Measurements from ENCODE around the gene DNAH14. TPM values are rescaled to one million over a fixed set of nuclear protein-coding genes. Genes with fewer than 3 reads are reported as not detected.
"Not testable (repeated sequence)": the region's sequence is repeated elsewhere in the genome, so short reads cannot be mapped to it uniquely, and the experiment has no call there.

DNAH14 gene
- total RNA-seq, 1 donor from 2014 or later: 26.5 TPM

DNA sequence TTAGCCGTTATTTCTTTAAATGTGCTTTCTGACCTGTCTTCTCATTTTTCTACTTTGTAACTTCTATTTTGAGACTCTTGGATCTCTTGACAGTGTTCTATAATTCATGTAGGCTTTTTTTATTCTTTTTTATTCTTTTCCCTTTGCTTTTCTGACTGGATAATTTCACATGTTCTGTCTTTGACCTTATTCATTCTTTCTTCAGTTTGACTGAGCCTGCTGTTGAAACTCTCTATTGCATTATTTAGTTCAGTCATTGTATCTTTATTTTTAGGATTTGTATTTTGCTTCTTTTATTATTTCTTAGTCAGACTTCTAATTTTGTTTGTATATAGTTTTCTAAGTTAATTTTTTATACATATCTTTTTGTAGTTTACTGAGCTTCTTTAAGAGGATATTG lies 66.1 kb downstream of the DNAH14 start:
- DNase-seq (ENCODE audit: low spot score): no peak

DNA sequence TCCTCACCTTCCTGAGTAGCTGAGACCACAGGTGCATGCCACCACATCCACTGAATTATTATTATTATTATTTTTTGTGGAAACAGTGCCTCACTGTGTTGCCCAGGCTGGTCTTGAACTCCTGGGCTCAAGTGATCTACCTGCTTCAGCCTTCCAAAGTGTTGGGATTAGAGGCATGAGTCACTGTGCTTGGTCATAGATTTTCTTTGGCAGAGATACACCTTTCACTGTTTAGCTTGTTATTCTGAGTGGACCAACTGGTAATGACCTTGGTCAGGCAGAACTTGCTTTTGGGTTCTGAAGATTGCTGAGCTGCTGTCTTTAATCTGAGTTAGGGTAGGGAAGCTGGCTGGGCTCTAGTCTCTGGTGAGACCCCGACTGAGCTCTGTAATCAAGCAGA lies 66.8 kb downstream of the DNAH14 start:
- DNase-seq (ENCODE audit: low spot score): no peak

DNA sequence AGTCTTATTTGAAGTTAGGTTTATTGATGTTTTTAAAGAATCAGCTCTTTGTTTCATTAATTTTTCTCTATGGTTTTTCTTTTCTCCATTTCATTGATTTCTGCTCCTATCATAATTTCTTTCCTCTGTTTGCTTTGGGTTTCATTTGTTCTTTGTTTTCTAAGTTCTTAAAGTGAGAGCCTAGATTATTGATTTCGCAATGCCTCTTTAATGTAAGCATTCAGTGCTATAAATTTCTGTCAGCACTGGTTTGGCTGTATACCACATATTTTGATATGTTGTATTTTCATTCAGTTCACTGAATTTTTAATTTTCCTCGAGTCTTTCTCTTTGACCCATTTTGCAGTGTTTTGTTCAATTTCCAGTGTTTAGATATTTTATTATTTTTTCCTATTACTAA lies 68.7 kb downstream of the DNAH14 start:
- DNase-seq (ENCODE audit: low spot score): no peak

DNA sequence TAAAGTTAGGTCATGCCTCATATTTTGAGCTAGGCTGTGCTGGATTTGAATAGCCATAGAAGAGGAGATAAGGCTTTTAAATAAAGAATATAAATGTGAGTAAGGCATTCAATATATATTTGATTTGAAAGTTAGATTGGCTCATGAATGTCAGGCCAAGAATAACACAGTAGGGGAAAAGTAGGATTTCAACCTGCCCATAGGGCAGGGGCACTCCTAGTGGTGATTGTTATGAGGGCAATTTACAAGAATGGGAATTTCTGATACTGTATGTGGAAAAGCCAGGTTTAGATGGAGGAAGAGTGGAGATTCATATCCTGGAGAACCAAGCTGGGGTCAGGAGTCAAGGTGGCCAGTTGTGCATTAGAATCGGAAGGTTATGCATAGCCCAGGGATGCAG lies 74.9 kb downstream of the DNAH14 start:
- DNase-seq (ENCODE audit: low spot score): no peak

DNA sequence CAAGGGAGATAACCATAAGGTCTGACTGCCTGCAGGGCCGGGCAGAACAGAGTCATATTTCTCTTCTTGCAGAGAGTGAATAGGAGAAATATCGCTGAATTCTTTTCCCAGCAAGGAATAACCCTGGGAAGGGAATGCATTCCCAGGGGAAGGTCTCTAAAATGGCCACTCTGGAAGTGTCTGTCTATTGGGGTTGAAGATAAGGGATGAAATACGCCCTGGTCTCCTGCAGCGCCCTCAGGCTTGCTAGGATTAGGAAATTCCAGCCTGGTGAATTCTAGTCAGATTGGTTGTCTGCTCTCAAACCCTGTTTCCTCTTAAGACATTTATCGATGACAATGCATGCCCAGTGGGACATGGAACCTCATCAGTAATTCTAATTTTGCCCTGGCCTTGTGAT lies 76.9 kb downstream of the DNAH14 start:
- DNase-seq (ENCODE audit: low spot score): not testable (repeated sequence)

DNA sequence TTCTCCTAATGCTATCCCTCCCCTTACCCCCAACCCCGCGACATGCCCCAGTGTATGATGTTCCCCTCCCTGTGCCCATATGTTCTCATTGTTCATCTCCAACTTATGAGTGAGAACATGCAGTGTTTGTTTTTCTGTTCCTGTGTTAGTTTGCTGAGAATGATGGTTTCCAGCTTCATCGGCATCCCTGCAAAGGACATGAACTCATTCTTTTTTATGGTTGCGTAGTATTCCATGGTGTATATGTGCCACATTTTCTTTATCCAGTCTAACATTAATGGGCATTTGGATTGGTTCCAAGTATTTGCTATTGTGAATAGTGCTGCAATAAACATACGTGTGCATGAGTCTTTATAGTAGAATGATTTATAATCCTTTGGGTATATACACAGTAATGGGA lies 78.6 kb downstream of the DNAH14 start:
- DNase-seq (ENCODE audit: low spot score): not testable (repeated sequence)

DNA sequence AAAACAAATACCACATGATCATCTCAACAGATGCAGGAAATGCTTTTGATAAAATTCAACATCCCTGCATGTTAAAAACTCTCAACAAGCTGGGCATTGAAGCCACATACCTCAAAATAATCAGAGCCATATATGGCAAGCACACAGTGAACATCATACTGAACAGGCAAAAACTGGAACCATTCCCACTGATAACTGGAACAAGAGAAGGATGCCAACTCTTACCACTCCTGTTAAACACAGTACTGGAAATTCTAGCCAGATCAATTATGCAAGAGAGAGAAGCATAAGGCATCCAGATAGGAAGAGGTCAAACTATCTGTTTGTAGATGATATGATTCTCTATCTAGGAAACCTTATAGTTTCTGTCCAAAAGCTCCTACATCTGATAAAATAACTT lies 91.6 kb downstream of the DNAH14 start:
- DNase-seq (ENCODE audit: low spot score): no peak

DNA sequence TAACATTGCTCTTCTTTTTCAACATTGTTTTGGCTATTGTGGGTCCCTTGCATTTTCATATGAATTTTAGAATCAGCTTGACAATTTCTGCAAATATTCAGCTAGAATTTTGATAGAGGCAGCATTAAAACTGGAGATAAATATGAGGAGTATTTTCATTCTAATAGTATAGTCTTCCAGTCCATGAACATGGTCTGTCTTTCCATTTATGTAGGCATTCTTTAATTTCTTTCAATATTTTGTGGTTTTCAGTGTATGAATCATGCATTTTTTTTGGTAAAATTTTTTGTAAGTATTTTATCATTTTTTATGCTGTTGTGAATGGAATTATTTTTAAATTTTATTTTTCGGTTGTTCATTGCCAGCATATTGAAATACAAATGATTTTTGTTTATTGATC lies 97.2 kb downstream of the DNAH14 start:
- no peak for DNase-seq (ENCODE audit: low spot score)

DNA sequence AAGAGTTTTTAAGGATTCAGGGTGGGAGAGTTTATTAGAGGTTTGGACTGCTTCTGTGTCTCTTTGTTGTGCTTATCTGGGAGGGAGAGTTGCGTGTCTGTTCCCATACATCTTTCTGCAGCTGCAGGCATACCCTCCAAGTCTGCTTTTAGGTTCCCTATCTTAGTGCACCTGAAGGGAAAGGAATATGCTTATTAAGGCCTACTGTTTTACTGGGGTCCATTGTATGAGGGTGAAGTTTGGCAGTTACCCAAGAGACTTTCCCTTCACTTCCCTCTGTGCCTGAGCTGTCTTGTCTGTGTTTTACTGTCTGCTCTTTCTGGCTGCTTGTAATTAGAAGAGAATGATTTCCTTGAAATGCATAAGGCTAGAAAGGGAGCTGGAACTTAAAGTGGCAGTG lies 107.0 kb downstream of the DNAH14 start:
- DNase-seq (ENCODE audit: low spot score): not testable (repeated sequence)

DNA sequence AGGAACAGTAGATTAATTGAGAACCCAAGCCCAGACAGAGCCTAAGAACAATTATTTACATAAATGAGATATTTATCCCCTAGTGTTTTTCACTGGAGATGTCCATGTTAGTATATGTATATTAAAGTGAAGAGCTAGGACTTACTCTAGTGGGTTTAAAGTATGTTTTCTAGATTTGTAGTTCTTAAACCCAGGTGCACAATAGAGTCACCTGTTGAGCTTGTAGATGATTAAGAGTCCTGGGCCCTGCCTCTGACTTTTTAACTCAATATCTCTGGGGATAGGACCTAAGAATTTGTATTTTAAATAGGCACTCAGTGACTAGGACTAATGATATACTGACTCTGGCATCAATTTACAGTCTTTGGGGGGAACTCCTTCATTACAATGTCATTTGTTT lies 112.8 kb downstream of the DNAH14 start:
- DNase-seq (ENCODE audit: low spot score): no peak

DNA sequence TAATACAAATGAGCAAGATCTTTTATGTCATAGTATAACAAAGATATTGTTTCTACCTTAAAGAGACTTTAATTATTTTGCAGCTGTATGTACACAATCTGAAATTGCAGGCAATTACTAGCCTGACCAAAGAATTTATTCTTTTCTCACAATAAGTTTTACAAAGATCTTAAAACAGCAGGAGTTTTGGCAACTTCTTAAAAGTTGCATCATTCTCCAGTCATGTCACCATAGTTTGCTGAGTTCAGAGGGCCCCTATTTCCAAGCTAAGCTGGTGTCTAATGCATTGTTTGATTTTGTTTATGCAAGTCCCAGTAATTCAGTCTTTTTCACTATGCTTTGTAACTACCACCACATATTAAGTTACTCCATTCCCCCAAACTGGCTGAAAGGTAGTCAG lies 114.8 kb downstream of the DNAH14 start:
- DNase-seq (ENCODE audit: low spot score): no peak

DNA sequence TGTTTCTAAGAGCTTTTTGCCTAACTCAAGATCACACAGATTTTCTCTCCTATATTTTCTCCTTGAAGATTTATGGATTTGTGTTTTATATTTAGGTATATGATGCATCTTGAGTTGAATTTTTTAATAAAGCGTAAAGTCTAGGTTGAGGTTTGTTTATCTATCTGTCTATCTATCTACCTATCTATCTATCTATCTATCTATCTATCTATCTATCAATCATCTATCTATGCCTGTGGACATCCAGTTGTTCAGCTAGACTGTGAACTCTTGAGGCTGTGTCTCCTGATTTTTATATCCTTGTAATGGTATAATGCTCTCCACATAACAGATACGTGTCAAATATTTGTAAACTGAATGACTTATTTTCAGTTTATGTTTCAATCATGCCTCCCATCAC lies 120.1 kb downstream of the DNAH14 start:
- DNase-seq (ENCODE audit: low spot score): no peak

DNA sequence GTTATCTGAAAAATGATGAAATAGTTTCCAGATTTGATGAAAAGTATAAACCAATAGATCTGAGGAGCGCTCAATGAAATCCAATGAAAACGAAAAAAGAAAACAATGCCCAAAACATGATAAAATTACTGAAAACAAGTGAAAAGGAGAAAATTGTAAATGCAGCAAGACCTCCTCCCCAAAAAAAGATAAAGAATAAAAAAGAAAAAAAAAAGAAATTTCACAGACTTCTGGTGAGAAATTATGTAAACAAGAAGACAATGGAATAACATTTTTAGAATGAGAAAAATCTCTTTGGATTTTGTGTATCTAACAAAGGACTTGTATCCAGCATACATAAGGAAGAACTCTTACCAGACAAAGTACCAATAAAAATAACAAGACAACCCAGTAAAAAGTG lies 134.2 kb downstream of the DNAH14 start:
- no peak for DNase-seq (ENCODE audit: low spot score)

DNA sequence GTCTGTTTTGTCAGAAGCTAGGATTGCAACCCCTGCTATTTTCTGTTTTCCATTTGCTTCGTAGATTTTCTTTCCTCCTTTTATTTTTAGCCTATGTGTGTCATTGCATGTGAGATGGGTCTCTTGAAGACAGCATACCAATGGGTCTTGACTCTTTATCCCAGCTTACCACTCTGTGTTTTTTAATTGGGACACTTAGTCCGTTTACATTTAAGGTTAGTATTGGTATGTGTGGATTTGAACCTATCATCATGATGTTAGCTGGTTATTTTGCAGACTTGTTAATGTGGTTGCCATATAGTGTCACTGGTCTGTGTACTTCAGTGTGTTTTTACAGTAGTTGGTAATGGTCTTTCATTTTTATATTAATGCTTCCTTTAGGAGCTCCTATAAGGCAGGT lies 141.5 kb downstream of the DNAH14 start:
- DNase-seq (ENCODE audit: low spot score): no peak

DNA sequence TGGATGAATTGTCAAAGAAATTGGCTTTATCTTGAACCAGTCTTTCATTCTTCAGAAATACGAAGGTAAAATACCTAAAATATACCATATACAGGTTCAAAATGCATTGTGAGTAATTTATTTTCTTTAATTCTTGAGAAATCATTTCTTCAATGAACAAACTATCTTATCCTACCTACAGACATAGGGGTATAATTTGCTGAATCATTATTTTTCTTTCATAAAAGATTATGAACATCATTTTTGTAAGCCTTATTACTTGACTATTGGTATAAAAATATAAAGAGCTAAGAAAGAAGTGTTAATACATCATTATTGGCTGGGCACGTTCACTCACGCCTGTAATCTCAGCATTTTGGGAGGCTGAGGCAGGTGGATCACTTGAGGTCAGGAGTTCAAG lies 167.7 kb downstream of the DNAH14 start:
- DNase-seq (ENCODE audit: low spot score): no peak

DNA sequence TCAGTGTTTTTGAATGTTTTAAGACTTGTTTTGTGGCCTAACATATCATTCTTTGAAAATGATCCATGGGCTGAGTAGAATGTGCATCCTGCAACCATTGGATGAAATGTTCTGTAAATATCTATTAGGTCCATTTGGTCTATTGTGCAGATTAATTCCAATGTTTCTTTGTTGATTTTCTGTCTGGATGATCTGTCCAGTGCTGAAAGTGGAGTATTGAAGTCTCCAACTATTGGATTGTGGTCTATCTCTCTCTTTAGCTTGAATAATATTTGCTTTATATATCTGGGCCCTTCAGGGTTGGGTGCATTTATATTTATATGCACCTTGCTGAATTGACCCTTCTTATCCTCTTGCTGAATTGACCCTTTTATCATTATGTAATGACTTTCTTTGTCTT lies 181.5 kb downstream of the DNAH14 start:
- no peak for DNase-seq (ENCODE audit: low spot score)

DNA sequence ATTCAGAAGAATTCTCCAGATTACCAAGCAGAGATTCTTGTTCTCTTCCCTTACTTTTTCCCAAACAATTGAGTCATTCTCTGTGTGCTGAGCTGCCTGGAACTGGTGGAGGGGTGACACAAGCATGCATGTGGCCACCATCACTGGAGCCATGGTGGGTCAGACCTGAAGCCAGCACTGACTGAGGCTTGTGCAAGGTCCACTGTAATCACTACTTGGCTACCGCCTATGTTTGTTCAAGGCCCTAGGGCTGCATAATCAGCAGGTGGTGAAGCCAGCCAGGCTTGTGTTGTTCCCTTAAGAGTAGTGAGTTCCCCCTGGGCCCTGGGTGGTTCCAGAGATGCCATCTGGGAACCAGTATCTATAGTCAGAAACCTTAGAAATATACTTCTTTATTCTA lies 183.8 kb downstream of the DNAH14 start:
- DNase-seq (ENCODE audit: low spot score): no peak

DNA sequence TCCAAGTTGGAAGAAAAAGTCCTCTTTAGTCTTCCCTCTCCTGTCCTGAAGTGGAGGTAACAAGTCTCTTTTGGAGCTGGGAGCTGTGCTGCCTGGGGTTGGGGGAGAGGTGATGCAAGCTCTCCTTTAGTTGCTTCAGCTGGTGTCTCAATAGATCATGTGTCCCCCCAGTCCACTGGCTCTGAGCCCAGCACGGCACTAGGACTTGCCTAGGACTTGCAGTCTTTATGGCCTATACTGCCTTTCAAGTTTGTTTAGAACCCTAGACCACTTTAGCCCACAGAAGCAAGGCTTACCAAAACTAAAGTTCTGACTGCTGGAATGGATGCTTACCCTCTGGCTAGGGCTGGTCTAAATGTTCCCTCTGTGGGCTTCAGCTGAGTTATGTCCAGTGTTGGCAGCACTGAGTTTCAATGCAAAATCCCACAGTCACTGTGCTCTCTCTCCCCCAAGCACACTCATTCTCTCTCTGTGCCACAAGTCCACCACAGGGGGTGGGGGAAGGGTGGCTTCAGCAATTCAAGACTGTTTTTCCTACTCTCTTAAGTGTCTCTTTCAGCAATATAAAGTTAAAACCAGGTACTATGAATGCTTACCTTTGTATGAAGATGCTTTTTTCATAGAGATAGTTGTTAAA lies 185.0 kb downstream of the DNAH14 start:
- no peak for DNase-seq (ENCODE audit: low spot score)

DNA sequence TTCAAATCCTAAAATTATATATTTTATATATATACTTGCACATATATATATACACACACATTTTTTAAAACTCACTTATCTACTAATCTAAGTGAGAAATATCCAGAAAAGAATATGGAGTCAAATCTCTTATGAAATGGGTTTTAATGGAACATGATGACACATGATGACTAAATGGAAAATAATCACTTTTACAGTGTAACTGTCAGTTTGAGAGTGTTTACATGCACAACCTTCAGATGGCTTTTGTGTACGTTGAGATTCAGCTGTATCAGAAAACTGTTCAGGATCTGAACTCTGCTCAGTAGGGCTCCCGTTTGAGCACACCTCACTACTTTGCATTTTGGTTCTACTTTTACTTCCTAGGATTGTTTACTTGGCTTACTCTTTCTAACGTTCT lies 189.8 kb downstream of the DNAH14 start:
- no peak for DNase-seq (ENCODE audit: low spot score)

DNA sequence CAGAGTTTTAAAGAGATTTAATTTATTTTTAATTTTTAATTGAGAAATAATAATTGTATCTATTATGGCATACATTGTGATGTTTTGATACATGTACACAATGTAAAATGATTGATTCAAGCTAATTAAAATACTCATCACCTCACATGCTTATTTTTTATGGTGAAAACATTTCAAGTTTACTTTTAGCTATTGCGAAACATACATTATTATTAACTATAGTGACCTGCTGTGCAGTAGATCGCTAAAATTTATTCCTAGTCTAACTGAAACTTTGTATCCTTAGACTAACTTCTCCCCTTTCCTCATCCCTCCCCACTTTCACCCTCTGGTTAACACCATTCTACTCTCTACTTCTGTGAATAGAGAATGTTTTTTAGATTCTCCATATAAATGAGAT lies 191.6 kb downstream of the DNAH14 start:
- DNase-seq (ENCODE audit: low spot score): no peak

DNA sequence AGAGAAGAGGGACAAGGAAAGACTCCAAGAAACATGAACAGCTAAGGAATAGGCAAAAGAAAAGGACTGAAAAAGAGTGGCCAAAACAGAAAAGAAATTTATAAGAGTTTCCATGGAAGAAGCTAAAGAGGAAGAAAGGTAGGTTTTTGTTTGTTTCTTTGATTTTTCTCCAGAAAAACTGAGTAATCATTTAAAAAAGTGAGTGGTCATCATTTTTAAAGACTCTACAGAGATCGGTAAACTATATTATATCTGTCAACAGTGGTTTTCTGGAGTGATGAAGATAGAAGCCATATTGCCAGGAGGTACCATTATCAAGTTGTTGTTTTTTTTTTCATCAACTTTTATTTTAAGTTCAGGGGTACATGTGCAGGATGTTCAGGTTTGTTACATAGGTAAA lies 202.4 kb downstream of the DNAH14 start:
- no peak for DNase-seq (ENCODE audit: low spot score)

DNA sequence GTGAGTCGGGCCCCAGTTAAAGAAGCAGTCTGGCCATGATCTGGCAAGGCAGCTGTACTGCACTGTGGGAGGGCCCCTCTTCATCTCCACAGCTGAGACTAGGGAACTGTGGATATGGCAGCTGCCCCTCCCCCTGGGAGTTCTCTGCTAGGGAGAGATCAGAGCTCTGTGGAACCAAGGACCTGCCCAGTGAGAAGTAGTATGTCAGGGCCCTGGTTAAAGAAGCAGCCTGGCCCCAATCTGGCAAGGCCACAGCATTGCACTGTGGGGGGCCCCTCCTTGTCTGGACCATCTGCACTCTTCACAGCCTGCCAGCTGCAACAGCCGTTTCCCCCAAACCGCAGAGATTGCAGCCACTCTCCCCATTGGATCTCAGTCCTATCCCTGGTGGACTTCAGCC lies 208.5 kb downstream of the DNAH14 start:
- DNase-seq (ENCODE audit: low spot score): no peak

DNA sequence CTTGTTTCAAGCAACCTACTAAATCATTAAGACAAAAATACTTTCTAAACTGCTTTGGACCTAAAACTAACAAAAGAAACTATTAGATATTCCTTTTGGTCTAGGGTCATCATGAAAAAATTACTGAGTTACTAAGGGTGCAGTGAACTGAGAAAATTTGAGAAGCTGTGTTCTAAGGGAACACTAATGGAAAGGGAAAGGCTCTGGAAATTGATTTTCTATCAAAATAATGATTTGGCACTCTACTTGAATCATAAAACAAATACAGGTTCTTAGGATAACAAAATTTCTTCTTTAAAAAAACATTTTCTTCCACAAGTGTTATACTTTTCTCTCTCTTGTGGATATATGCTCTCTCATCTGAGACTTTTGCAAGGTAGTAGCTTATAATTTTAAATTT lies 213.5 kb downstream of the DNAH14 start:
- no peak for DNase-seq (ENCODE audit: low spot score)

DNA sequence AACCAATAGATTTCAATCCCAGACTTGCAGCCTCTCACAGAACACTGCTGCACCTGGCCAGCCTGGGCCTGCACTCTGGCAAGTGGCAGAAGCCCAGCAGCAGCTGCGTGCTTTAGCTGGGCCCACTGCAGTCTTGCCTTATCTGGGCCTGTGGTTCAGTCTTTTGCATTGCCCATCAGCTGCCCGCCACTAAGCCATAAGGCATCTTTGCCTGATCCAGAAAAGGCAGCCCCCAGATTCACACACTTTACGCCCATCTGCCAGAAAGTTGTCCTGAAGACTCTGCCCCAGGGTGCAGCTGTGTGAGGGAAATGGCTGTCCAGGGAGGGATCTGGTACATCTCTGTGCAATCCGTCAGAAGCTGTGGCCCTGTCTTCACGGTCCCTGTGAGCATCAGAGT lies 217.0 kb downstream of the DNAH14 start:
- DNase-seq (ENCODE audit: low spot score): no peak

Measured in umbilical cord (tissue), 2 donors.